ENCODE data around the gene SCAF8. TPM values are rescaled to one million over a fixed set of nuclear protein-coding genes. Genes with fewer than 3 reads are reported as not detected.

Gene SCAF8
- total and polyA plus RNA-seq, 2 experiments from 2014 or later, result 10.3 to 22.3 TPM

DNA sequence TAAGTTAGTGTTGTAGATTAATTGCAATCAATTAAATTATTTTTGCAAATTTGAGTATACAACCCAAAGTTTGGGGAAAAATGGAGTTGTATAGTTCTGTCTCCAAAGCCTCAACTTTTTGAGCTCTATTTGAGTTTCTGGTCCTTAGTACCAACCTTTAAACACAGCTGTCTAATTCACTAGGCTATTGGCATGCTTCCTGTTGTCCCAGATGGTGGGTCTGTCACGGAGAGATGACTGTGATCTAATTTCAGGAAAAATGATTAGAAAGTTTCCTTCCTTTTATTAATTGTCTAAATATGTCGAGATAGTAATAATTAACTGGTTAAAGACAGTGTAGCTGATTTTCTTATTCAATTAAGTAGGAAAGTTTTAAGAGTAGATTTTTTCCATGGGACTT lies 109.6 kb downstream of the SCAF8 start:
- Histone ChIP-seq H3F3A (ENCODE audit: insufficient read depth) (no peaks in the 10 kb centered on the region; the same call in 1 of the 2 replicates), H3K36me3 (ENCODE audit: low read depth) (peaks cover 9% of the 10 kb centered on the region; the same call in 1 of the 2 replicates), H3K9me2 (ENCODE audit: insufficient read depth) (no peaks in the 10 kb centered on the region), H2AFZ (no peak overlapping the region), H3K4me3 (no peak overlapping the region), H3K27ac (no peak overlapping the region), H3K9ac (no peak overlapping the region), H3K79me2 (ENCODE audit: insufficient read depth) (peaks cover 100% of the 10 kb centered on the region), H4K20me1 (ENCODE audit: insufficient read depth) (peaks cover 20% of the 10 kb centered on the region), H3K9me3 (ENCODE audit: low read depth) (no peaks in the 10 kb centered on the region), H3K4me1 (ENCODE audit: insufficient read depth) (peaks cover 12% of the 10 kb centered on the region; the same call in 1 of the 2 replicates), H3K4me2 (ENCODE audit: unreplicated experiment) (no peak overlapping the region), H3K27me3 (replicated peaks; ENCODE audit: insufficient read depth) (no peaks in the 10 kb centered on the region)
- no peak for DNase-seq
- WGBS, 2 experiments (ENCODE audit: low coverage in 1 of 2, low lambda C conversion rate in 2 of 2, missing lambda C conversion rate in 2 of 2), result 34 to 38% methylated on average over 2 of the region's 2 CpGs
- no peak for TF ChIP-seq EZH2 (IDR thresholded peaks at IDR 0.05; ENCODE audit: insufficient read depth, poor library complexity, severe bottlenecking)
- in situ Hi-C loops (cut with MboI), result no loop called here

DNA sequence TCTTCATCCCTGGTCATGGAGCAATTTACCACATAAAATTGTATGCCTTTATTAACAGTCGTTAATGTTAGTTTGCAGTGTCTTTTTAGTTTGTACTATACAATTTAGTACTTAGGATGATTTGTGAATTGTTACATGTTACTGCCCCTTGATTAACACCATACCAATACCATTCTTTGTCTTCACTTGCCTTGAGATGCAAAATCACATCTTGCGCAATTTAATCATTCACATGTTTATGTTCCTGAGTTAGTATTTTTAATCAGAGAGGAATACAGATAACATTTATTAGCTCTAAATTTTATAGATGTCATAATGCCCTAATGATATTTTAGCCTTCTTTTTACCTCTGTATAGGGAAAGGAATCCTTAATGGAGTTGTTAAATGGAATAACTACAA lies 114.1 kb downstream of the SCAF8 start:
- Histone ChIP-seq H3F3A (ENCODE audit: insufficient read depth) (no peaks in the 10 kb centered on the region; the same call in 1 of the 2 replicates), H3K36me3 (ENCODE audit: low read depth) (peaks cover 5% of the 10 kb centered on the region; the same call in 1 of the 2 replicates), H3K9me2 (ENCODE audit: insufficient read depth) (no peaks in the 10 kb centered on the region), H3K79me2 (ENCODE audit: insufficient read depth) (peaks cover 100% of the 10 kb centered on the region), H3K27me3 (replicated peaks; ENCODE audit: insufficient read depth) (no peaks in the 10 kb centered on the region), H3K9ac (no peak overlapping the region), H3K4me2 (ENCODE audit: unreplicated experiment) (no peak overlapping the region), H4K20me1 (ENCODE audit: insufficient read depth) (peaks cover 17% of the 10 kb centered on the region), H3K4me3 (no peak overlapping the region), H3K9me3 (ENCODE audit: low read depth) (no peaks in the 10 kb centered on the region), H3K27ac (no peak overlapping the region), H2AFZ (no peak overlapping the region), H3K4me1 (ENCODE audit: insufficient read depth) (peaks cover 12% of the 10 kb centered on the region; the same call in 1 of the 2 replicates)
- in situ Hi-C loops (cut with MboI), result no loop called here
- no peak for DNase-seq
- TF ChIP-seq EZH2phosphoT487 (IDR thresholded peaks at IDR 0.05; ENCODE audit: insufficient read depth, low read depth), result no peak
- TF ChIP-seq EZH2 (IDR thresholded peaks at IDR 0.05; ENCODE audit: insufficient read depth, poor library complexity, severe bottlenecking), result no peak
- whole genome bisulfite sequencing, 2 experiments (ENCODE audit: low coverage in 1 of 2, low lambda C conversion rate in 2 of 2, missing lambda C conversion rate in 2 of 2), result 74 to 75% methylated on average over 2 of the region's 2 CpGs

DNA sequence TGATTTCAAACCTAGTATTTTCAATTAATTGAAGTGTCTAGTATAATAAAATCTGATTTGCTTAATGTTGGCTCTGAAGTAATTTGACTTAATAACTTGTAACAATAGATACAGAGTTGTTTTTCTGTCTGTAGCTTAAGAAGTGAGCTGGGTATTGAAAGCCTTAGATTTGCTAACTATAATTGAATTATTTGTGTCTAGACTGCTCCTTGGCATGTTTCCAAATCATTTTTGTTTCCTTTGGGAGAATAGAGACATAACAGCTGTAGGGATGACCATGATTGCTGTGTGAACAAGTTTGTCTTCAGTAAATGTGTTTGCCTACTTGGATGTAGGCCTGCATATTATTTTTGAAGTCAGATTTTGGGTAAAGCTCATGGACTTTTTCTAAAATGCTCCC lies 115.4 kb downstream of the SCAF8 start:
- Histone ChIP-seq H3K9ac (no peak overlapping the region), H3K4me1 (ENCODE audit: insufficient read depth) (peaks cover 10% of the 10 kb centered on the region; the same call in 1 of the 2 replicates), H3K9me3 (ENCODE audit: low read depth) (no peaks in the 10 kb centered on the region), H3K27ac (no peak overlapping the region), H2AFZ (no peak overlapping the region), H3K79me2 (ENCODE audit: insufficient read depth) (peaks cover 100% of the 10 kb centered on the region), H3K4me3 (no peak overlapping the region), H3K36me3 (ENCODE audit: low read depth) (no peaks in the 10 kb centered on the region), H4K20me1 (ENCODE audit: insufficient read depth) (peaks cover 14% of the 10 kb centered on the region), H3K9me2 (ENCODE audit: insufficient read depth) (no peaks in the 10 kb centered on the region), H3F3A (ENCODE audit: insufficient read depth) (no peaks in the 10 kb centered on the region; the same call in 1 of the 2 replicates), H3K27me3 (replicated peaks; ENCODE audit: insufficient read depth) (no peaks in the 10 kb centered on the region), H3K4me2 (ENCODE audit: unreplicated experiment) (no peak overlapping the region)
- TF ChIP-seq EZH2 (IDR thresholded peaks at IDR 0.05; ENCODE audit: insufficient read depth, poor library complexity, severe bottlenecking) (no peak), EZH2phosphoT487 (IDR thresholded peaks at IDR 0.05; ENCODE audit: insufficient read depth, low read depth) (no peak)
- in situ Hi-C loops (cut with MboI), result no loop called here
- no peak for DNase-seq

DNA sequence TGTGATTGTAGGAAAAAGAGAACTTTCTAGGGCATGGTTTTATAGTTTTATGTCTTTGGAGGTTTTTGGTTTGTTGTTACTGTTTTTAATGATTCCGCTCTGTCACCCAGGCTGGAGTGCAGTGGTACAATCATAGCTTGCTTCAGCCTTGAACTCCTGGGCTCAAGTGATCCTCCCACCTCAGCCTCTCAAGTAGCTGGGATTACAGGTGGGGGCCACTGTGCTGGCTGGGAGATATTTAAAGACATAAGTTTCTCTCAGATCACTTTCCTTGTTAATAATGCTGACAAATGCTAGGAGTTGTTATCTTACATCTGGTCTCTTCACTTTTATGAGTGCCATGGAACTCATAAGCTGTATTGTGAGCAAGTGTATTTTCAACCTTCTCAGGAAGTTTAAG lies 116.3 kb downstream of the SCAF8 start:
- in situ Hi-C loops (cut with MboI), result no loop called here
- Histone ChIP-seq H3K27me3 (replicated peaks; ENCODE audit: insufficient read depth) (no peaks in the 10 kb centered on the region), H3K4me3 (no peak overlapping the region), H3K4me1 (ENCODE audit: insufficient read depth) (0 out of 2 replicates have a peak, but pooled peaks cover 6% of the 10 kb centered on the region), H3K9ac (no peak overlapping the region), H3K79me2 (ENCODE audit: insufficient read depth) (peaks cover 100% of the 10 kb centered on the region), H3F3A (ENCODE audit: insufficient read depth) (no peaks in the 10 kb centered on the region), H2AFZ (no peak overlapping the region), H3K4me2 (ENCODE audit: unreplicated experiment) (no peak overlapping the region), H3K9me3 (ENCODE audit: low read depth) (no peaks in the 10 kb centered on the region), H3K36me3 (ENCODE audit: low read depth) (no peaks in the 10 kb centered on the region), H3K9me2 (ENCODE audit: insufficient read depth) (no peaks in the 10 kb centered on the region), H4K20me1 (ENCODE audit: insufficient read depth) (peaks cover 14% of the 10 kb centered on the region), H3K27ac (no peak overlapping the region)
- TF ChIP-seq EZH2 (IDR thresholded peaks at IDR 0.05; ENCODE audit: insufficient read depth, poor library complexity, severe bottlenecking) (no peak), EZH2phosphoT487 (IDR thresholded peaks at IDR 0.05; ENCODE audit: insufficient read depth, low read depth) (no peak)
- 92 to 100% methylated on average over 1 of the region's 1 CpG for WGBS, 2 experiments (ENCODE audit: low coverage in 1 of 2, low lambda C conversion rate in 2 of 2, missing lambda C conversion rate in 2 of 2)
- no peak for DNase-seq

DNA sequence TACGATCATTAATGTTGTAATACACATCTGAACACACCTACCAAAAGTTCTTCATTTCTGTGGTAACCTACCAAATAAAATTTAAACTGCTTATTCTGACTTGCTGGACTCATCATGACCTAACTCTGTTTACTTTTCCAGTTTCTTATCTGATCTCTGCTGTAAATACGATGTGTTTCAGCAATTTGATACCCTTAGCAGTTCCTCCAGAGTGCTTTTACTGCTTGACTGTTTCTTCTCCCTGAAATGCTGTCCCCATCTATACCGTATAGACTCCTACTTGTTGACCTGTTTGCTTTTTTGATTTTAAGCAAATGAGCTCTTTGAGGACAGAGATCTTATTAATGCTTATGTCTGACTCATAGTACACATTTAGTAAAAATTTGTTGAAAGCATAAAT lies 119.5 kb downstream of the SCAF8 start:
- in situ Hi-C loops (cut with MboI), result no loop called here
- 69% methylated on average over 3 of the region's 3 CpGs for WGBS, 2 experiments (ENCODE audit: low coverage in 1 of 2, low lambda C conversion rate in 2 of 2, missing lambda C conversion rate in 2 of 2)
- Histone ChIP-seq H3K27ac (no peak overlapping the region), H3K9ac (no peak overlapping the region), H4K20me1 (ENCODE audit: insufficient read depth) (peaks cover 4% of the 10 kb centered on the region; the same call in 1 of the 2 replicates), H3K36me3 (ENCODE audit: low read depth) (no peaks in the 10 kb centered on the region), H3F3A (ENCODE audit: insufficient read depth) (no peaks in the 10 kb centered on the region), H3K4me2 (ENCODE audit: unreplicated experiment) (no peak overlapping the region), H3K79me2 (ENCODE audit: insufficient read depth) (peaks cover 97% of the 10 kb centered on the region), H3K27me3 (replicated peaks; ENCODE audit: insufficient read depth) (no peaks in the 10 kb centered on the region), H3K4me3 (no peak overlapping the region), H3K9me2 (ENCODE audit: insufficient read depth) (no peaks in the 10 kb centered on the region), H2AFZ (no peak overlapping the region), H3K4me1 (ENCODE audit: insufficient read depth) (0 out of 2 replicates have a peak, but pooled peaks cover 6% of the 10 kb centered on the region), H3K9me3 (ENCODE audit: low read depth) (no peaks in the 10 kb centered on the region)
- TF ChIP-seq EZH2phosphoT487 (IDR thresholded peaks at IDR 0.05; ENCODE audit: insufficient read depth, low read depth) (no peak), EZH2 (IDR thresholded peaks at IDR 0.05; ENCODE audit: insufficient read depth, poor library complexity, severe bottlenecking) (no peak)
- peak; percentile 17 for DNase-seq
